ENCODE data around the gene BIN1.

BIN1 gene

DNA sequence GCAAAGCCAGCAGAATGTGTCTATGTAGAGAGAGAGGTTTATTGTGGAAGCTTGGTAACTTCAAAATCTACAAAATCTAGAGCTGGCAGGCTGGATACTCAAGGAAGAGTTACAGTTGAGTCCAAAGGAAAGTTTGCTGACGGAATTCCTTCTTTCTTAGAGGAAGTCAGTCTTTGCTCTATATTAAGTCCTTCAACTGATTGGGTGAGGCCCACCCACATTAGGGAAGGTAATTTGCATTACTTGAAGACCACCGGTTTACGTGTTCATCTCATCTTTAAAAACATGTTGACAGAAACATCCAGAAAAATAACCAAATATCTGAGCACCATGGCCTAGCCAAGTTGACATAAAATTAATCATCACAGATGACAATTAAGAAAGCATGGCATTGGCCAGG lies 106.8 kb downstream of the BIN1 start:
- H3K4me3 Mint-ChIP-seq, result no peak overlapping the region
- H3K9me3 Mint-ChIP-seq, result no peaks in the 10 kb centered on the region
- H3K4me1 Mint-ChIP-seq (ENCODE audit: low read depth), result no peaks in the 10 kb centered on the region
- H3K36me3 Mint-ChIP-seq (ENCODE audit: low read depth), result no peaks in the 10 kb centered on the region
- H3K27me3 Mint-ChIP-seq, result no peaks in the 10 kb centered on the region
- H3K27ac Mint-ChIP-seq, result no peak overlapping the region

DNA sequence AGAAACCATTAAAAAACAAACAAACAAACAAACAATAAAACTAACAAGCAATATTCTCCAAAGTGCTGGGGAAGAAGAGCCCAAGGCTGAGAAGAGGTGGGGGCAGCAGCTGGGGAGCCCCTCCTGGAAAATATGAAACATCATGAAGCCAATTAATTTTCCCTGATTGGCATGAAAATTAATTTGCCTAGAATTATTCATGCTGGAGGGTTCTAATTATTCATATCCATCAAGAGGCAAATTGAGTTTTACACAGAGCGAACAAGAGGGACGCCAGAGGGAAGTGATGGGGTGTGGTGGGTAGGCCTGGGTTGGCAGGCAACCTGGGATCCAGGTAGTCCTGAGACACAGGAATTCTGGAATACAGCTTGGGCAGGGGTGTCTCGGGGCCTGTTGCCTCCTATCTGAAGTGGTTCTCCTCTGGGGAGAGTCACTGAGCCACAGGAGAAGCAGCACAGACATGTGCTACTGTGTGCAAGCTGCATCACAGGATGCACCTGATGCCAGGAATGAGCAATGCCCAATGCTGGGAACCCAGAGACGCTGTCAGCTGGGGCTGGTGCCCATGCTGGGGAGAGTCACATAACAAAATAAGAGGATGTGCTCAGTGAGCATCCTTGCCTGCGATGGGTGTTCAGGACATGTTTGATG lies 107.7 kb downstream of the BIN1 start:
- H3K27ac Mint-ChIP-seq, result no peak overlapping the region
- no peaks in the 10 kb centered on the region for H3K4me1 Mint-ChIP-seq (ENCODE audit: low read depth)
- H3K9me3 Mint-ChIP-seq, result no peaks in the 10 kb centered on the region
- no peaks in the 10 kb centered on the region for H3K27me3 Mint-ChIP-seq
- no peaks in the 10 kb centered on the region for H3K36me3 Mint-ChIP-seq (ENCODE audit: low read depth)
- H3K4me3 Mint-ChIP-seq, result no peak overlapping the region

GRCh38 chr2:126998486-126998885 lies 108.5 kb downstream of the BIN1 start:
- no peak overlapping the region for H3K4me3 Mint-ChIP-seq
- no peaks in the 10 kb centered on the region for H3K27me3 Mint-ChIP-seq
- H3K36me3 Mint-ChIP-seq (ENCODE audit: low read depth), result no peaks in the 10 kb centered on the region
- H3K27ac Mint-ChIP-seq, result no peak overlapping the region
- H3K4me1 Mint-ChIP-seq (ENCODE audit: low read depth), result no peaks in the 10 kb centered on the region
- H3K9me3 Mint-ChIP-seq, result no peaks in the 10 kb centered on the region

All from stimulated activated naive CD8-positive, alpha-beta T cell treated with anti-CD3 and anti-CD28 coated beads, Interleukin-15, Interleukin-2, amounts not matched to agents 100 ng/mL and 50 ng/mL, for 24 hours (primary cell).